NCI-H2227 treated with DMSO at 0.1 percent for 48 hours (cell line): ENCODE measurements around the gene FAM222B.

Experiments used
- DNase-seq: peaks from one replicate; lab custom pipeline; 2025; lab: John Stamatoyannopoulos, UW

The FAM222B gene

DNA sequence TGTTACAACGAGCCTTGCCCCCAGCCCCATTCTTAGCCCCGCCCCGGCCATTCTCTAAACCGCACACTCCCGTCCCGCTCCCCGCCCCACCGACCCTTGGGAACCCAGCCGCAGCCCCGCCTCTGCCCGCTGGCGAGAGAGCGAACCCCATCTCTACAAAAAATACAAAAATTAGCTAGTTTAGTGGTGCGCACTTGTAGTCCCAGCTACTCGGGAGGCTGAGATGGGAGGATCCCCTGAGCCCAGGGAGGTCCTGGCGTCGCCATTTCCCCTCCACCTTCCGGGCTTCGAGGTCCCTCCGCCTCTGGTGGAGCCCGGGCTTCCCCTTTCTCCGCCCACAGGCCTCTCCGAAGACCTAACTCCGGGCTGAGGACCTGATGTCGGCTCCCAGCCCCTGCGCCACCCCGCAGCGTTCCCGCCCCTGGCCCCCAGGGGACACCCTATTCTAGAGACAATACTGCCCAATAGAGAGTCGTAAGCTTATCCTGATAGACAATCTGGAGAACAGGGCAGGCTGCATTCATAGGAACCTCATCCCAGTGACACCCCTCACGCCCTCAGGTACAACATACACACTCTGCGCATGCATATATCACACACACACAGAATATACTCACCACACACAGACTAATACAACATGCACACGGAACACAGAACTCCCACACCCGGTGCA, 130.4 kb downstream of the FAM222B start:
- DNase-seq, result no peak

DNA sequence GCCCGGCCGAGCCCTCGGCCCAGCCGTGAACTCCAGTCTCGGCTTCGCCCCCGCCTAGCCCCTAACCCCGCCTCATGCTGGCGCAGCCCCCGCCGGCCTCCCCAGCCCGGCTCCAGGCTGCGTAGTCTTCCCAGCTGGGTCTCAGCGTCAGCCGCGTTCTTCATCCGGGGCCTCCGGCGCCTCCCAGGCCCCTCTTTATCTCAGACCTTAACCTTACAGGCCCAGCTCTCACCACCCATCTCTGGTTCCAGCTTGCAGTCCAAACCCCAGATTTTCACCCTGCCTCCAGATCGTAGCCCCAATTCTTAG, 130.9 kb downstream of the FAM222B start, which contains the start of gene PROCA1:
Gene PROCA1, minus strand, starts transcription at position 166 of the 309 bp plus-strand sequence. CDS start 228 bp downstream, outside the sequence.
- DNase-seq, result no peak

DNA sequence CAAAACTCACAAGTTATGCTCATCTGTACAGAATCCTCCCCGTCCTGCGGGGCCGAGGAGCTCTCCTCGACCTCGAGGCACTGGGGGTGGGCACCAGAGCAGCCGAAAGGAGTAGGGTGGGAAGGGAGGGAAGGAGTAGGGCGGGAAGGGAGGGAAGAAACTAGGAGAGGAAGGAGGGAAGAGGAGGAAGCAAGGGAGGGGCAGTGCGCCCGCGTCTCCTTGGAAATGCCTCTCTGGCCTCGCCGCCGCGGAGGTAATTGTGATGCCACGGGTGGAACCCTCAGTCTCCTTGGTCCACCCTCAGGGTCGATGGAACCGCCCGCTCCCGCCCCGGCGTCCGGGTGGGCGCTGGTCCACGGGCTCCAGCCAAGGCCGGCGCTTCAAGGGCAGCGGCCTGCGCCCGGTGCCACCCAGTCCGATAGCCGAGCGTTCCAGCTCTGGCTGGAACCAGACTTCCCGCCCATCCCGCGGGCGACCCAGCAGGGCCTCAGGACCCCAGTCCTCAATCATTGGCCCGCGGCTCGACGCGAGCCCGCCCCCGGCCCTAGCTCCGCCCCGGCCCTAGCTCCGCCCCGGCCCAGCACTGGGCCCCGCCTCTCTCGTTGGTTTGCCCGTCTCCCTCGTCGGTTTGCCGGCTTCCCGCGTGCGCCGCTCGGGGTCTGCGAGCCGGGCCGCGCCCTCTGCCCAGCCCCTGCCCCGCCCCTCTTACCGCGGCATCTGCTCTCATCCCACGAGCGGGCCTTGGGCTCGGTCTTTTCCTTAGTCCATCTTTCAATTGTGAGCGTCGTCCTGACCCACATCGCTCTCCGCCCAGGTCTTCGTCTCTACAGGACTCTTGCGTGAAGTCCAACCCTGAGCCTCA, 131.5 kb downstream of the FAM222B start:
- DNase-seq, result peak; percentile 79

DNA sequence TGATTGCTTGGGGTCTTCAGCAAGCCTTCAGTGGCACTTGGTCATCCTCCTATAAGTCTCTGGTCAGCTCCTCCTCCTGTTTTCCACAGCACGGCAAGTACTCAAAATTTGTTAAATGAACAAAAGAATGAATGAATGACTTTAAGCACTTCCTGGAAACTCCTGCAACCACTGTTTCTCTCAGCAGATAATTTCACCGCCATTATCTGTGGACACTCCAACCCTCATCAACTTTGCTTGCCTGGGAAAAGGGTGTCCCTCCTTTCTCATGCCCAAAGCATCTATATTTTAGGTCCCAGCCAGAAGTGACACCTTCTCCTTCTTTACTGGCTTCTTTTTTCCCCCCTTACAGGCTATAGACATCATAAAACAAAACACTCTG, 135.3 kb downstream of the FAM222B start:
- DNase-seq, result no peak

DNA sequence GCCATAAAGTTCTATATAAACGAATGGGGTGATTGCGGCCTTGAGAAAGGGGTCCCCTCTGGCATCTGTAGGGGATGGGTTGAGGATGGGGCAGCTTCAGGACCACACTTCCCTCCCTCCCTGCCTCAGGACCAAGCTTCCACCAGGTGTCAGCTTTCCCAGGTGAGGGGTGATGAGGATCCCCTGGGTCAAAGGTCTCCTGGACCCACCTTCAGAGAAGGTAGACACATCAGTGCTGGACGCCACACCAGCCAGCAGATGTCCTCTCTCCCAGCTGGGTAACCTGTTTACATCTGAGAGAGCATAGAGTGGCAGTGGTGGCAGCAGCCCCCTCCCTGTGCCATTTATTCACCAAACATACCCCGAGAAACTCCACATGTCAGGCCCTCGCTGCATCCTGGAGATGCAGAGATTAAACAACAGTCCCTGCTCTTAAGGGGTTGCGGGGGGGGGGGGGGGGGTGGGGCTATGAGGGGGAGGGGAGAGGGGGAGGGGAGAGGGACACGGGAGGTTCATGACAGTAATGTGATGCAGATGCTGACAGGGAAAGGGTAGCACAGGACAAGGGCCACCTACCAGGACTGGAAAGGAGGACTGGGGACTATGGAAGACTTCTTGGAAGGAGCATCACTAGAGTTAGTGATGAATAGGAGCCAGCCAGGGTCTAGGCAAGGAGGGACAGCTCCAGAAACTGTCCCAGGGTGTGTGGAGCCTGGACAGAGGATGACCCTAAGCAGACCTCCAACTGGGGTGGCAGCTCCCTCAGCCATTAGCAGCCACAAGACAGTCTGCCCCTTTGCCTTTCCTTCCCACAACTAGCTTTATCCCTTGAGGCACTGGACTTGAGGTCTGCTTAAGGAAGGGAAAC, 135.9 kb downstream of the FAM222B start:
- DNase-seq, result no peak
